WTC11 (cell line): ENCODE data around the gene LAMA1. TPM values are rescaled to one million over a fixed set of nuclear protein-coding genes. Genes with fewer than 3 reads are reported as not detected.

Experiments used
- ATAC-seq: fragments of 200-7000 bp; cut with Tn5 transposase; 2 replicates; pipeline ENCODE4 v1.10.0; 2021; ENCODE audit warnings: mild to moderate bottlenecking, moderate library complexity
- CTCF ChIA-PET: fragments of 300-600 bp; sonication (Branson Sonifier 250); formaldehyde crosslinking; loops from one replicate; lab custom pipeline; 2021; ENCODE audit warnings: antibody characterized with exemption; lab: Charles Lee
- POLR2A ChIA-PET: fragments of 350-600 bp; sonication (Branson Sonifier 250); formaldehyde crosslinking; loops from one replicate; lab custom pipeline; 2021; ENCODE audit warnings: antibody characterized with exemption; lab: Charles Lee
- DNase-seq: peaks from one replicate; pipeline ENCODE4 v3.0.0; 2021; ENCODE audit warnings: low spot score
- H3K27ac Mint-ChIP-seq: 2 replicates; pipeline ENCODE4 v1.8.0; 2021; ENCODE audit warnings: mixed read lengths
- H3K27me3 Mint-ChIP-seq: 2 replicates; pipeline ENCODE4 v1.8.0; 2021; ENCODE audit warnings: low read depth, mild to moderate bottlenecking, moderate library complexity, mixed read lengths
- H3K36me3 Mint-ChIP-seq: 2 replicates; pipeline ENCODE4 v1.8.0; 2021; ENCODE audit warnings: mixed read lengths
- H3K4me1 Mint-ChIP-seq: 2 replicates; pipeline ENCODE4 v1.8.0; 2022; ENCODE audit warnings: mixed read lengths
- H3K4me3 Mint-ChIP-seq: 2 replicates; pipeline ENCODE4 v1.8.0; 2021; ENCODE audit warnings: mild to moderate bottlenecking, moderate library complexity, mixed read lengths
- H3K9me3 Mint-ChIP-seq: 2 replicates; pipeline ENCODE4 v1.8.0; 2021; ENCODE audit warnings: mixed read lengths
- HMGA2 ChIP-seq: fragments of 250-450 bp; sonication (Bioruptor Pico); IDR thresholded peaks from 2 replicates; pipeline ENCODE4 v1.4.0; 2021; ENCODE audit warnings: mild to moderate bottlenecking, moderate library complexity
- JAZF1 ChIP-seq: fragments of 250-450 bp; sonication (Bioruptor Pico); IDR thresholded peaks from 2 replicates; pipeline ENCODE4 v1.9.0; 2021; ENCODE audit warnings: moderate library complexity, mild to moderate bottlenecking, inconsistent platforms
- NR1H2 ChIP-seq: sonication (generic); formaldehyde crosslinking; IDR thresholded peaks from 2 replicates; pipeline ENCODE4 v1.9.0; 2021; ENCODE audit warnings: mild to moderate bottlenecking, moderate library complexity, missing genetic modification reagents
- RORB ChIP-seq: fragments of 250-450 bp; sonication (Bioruptor Pico); IDR thresholded peaks from 2 replicates; pipeline ENCODE4 v1.9.0; 2021; ENCODE audit warnings: mild to moderate bottlenecking
- TP53 ChIP-seq: sonication (generic); formaldehyde crosslinking; IDR thresholded peaks from 2 replicates; pipeline ENCODE4 v1.8.1; 2023; ENCODE audit warnings: mild to moderate bottlenecking, missing genetic modification reagents
- ZNF219 ChIP-seq: sonication (generic); formaldehyde crosslinking; IDR thresholded peaks from 2 replicates; pipeline ENCODE4 v1.8.0; 2023; ENCODE audit warnings: missing genetic modification reagents, mild to moderate bottlenecking, borderline replicate concordance
- ZNF317 ChIP-seq: sonication (generic); formaldehyde crosslinking; IDR thresholded peaks from 2 replicates; pipeline ENCODE4 v1.8.1; 2023; ENCODE audit warnings: low read depth, mild to moderate bottlenecking, moderate library complexity, missing genetic modification reagents, borderline replicate concordance
- ZNF671 ChIP-seq: fragments of 250-450 bp; sonication (Bioruptor Pico); IDR thresholded peaks from 2 replicates; pipeline ENCODE4 v1.8.0; 2021; ENCODE audit warnings: mild to moderate bottlenecking
- total RNA-seq: library from RNA; stranded (reverse); gene quantifications from 3 replicates; pipeline ENCODE4 v1.2.3, GENCODE V29; 2021
- TF ChIP-seq, protein P1 (sequence below): sonication (generic); formaldehyde crosslinking; IDR thresholded peaks from 2 replicates; pipeline ENCODE4 v1.8.0; 2022; ENCODE audit warnings: missing genetic modification reagents
- TF ChIP-seq, protein P2 (sequence below): sonication (generic); formaldehyde crosslinking; IDR thresholded peaks from 2 replicates; pipeline ENCODE4 v1.8.1; 2023; ENCODE audit warnings: mild to moderate bottlenecking, moderate library complexity, missing genetic modification reagents
- TF ChIP-seq, protein P3 (sequence below): sonication (generic); formaldehyde crosslinking; IDR thresholded peaks from 2 replicates; pipeline ENCODE4 v1.8.0; 2023; ENCODE audit warnings: missing genetic modification reagents, mild to moderate bottlenecking, borderline replicate concordance
- TF ChIP-seq, protein P4 (sequence below): sonication (generic); formaldehyde crosslinking; IDR thresholded peaks from 2 replicates; pipeline ENCODE4 v1.8.1; 2022; ENCODE audit warnings: mild to moderate bottlenecking, missing genetic modification reagents, moderate library complexity, borderline replicate concordance

The LAMA1 gene
- total RNA-seq, 1 experiment from 2014 or later = 50.7 TPM

DNA sequence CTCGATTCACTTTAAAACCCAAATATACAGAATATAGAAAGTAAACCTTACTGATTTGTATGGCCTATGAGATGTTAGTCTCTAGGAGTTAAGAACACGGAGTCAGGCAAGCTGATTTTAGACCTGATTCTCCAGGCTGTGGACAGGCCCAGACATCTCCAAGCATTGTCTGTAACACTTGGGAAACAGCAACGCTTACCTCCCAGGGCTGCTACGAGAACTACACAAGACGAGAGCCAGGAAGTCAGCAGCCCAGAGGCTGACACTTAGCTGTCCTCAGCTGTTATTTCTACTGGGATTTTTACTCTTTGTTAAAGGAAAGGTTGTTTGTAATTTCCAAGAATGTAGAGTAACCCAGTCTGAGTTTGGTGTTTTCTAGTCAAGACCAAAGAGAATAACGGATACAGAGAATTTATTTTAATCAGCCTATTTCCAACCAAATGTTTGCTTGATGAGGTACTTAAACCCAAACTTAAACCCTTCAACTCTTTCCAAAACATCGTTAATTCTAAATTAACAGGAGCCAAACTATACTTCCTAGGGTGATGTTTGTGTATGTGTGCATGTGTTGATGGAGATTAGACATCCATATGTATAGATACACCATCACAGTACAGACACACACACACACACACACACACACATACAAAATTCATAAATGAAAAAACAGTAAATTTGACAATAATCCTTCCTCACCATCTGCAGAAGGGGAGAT, 123.4 kb downstream of the LAMA1 start:
- CTCF ChIA-PET = interaction anchor here (0.8 to 0.9 kb wide), 2 partner anchors 44 to 73 kb away, joined by 3 to 4 read pairs; no protein-coding TSS in a partner anchor
- H3K27me3 Mint-ChIP-seq = no peaks in the 10 kb centered on the region
- POLR2A ChIA-PET = no interaction called here
- no peak for DNase-seq
- H3K9me3 Mint-ChIP-seq = no peaks in the 10 kb centered on the region
- H3K27ac Mint-ChIP-seq = peak overlapping the region; percentile 93
- no peak for TF ChIP-seq TP53 (CRISPR knock-in tag)
- TF ChIP-seq, protein P1, sequence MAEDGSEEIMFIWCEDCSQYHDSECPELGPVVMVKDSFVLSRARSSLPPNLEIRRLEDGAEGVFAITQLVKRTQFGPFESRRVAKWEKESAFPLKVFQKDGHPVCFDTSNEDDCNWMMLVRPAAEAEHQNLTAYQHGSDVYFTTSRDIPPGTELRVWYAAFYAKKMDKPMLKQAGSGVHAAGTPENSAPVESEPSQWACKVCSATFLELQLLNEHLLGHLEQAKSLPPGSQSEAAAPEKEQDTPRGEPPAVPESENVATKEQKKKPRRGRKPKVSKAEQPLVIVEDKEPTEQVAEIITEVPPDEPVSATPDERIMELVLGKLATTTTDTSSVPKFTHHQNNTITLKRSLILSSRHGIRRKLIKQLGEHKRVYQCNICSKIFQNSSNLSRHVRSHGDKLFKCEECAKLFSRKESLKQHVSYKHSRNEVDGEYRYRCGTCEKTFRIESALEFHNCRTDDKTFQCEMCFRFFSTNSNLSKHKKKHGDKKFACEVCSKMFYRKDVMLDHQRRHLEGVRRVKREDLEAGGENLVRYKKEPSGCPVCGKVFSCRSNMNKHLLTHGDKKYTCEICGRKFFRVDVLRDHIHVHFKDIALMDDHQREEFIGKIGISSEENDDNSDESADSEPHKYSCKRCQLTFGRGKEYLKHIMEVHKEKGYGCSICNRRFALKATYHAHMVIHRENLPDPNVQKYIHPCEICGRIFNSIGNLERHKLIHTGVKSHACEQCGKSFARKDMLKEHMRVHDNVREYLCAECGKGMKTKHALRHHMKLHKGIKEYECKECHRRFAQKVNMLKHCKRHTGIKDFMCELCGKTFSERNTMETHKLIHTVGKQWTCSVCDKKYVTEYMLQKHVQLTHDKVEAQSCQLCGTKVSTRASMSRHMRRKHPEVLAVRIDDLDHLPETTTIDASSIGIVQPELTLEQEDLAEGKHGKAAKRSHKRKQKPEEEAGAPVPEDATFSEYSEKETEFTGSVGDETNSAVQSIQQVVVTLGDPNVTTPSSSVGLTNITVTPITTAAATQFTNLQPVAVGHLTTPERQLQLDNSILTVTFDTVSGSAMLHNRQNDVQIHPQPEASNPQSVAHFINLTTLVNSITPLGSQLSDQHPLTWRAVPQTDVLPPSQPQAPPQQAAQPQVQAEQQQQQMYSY (CRISPR knock-in tag) = no peak
- no peak for TF ChIP-seq RORB
- no peak for TF ChIP-seq NR1H2 (CRISPR knock-in tag)
- TF ChIP-seq ZNF671 = no peak
- no peak for TF ChIP-seq ZNF317
- no peak for TF ChIP-seq JAZF1 (CRISPR knock-in tag)
- TF ChIP-seq HMGA2 = no peak
- TF ChIP-seq, protein P2, sequence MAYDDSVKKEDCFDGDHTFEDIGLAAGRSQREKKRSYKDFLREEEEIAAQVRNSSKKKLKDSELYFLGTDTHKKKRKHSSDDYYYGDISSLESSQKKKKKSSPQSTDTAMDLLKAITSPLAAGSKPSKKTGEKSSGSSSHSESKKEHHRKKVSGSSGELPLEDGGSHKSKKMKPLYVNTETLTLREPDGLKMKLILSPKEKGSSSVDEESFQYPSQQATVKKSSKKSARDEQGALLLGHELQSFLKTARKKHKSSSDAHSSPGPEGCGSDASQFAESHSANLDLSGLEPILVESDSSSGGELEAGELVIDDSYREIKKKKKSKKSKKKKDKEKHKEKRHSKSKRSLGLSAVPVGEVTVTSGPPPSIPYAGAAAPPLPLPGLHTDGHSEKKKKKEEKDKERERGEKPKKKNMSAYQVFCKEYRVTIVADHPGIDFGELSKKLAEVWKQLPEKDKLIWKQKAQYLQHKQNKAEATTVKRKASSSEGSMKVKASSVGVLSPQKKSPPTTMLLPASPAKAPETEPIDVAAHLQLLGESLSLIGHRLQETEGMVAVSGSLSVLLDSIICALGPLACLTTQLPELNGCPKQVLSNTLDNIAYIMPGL (CRISPR knock-in tag) = no peak
- no peak for TF ChIP-seq ZNF219 (CRISPR knock-in tag)
- no peak overlapping the region for H3K4me3 Mint-ChIP-seq
- peaks cover 28% of the 10 kb centered on the region for H3K36me3 Mint-ChIP-seq
- H3K4me1 Mint-ChIP-seq = peaks cover 6% of the 10 kb centered on the region
- ATAC-seq = peak; percentile 63; the same call in 1 of the 2 replicates

DNA sequence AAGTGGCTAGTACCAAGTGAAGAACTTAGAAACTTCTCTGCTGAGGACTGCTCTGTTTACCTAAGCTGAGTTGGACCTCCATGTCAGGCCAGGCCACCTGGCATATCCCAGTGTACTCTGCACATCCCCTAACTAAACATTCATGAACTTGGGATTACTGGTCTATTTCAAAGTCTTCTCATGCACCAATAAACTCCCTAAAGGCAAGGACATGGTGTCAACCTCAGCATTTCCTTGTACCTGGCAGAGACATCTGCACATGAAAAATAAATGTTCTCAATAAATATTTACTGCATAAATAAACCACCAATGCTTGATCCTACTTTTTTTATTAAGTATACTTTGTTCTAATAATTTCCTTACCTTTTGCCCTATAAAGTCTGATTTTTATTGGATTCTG, 124.8 kb downstream of the LAMA1 start:
- TF ChIP-seq, protein P3, sequence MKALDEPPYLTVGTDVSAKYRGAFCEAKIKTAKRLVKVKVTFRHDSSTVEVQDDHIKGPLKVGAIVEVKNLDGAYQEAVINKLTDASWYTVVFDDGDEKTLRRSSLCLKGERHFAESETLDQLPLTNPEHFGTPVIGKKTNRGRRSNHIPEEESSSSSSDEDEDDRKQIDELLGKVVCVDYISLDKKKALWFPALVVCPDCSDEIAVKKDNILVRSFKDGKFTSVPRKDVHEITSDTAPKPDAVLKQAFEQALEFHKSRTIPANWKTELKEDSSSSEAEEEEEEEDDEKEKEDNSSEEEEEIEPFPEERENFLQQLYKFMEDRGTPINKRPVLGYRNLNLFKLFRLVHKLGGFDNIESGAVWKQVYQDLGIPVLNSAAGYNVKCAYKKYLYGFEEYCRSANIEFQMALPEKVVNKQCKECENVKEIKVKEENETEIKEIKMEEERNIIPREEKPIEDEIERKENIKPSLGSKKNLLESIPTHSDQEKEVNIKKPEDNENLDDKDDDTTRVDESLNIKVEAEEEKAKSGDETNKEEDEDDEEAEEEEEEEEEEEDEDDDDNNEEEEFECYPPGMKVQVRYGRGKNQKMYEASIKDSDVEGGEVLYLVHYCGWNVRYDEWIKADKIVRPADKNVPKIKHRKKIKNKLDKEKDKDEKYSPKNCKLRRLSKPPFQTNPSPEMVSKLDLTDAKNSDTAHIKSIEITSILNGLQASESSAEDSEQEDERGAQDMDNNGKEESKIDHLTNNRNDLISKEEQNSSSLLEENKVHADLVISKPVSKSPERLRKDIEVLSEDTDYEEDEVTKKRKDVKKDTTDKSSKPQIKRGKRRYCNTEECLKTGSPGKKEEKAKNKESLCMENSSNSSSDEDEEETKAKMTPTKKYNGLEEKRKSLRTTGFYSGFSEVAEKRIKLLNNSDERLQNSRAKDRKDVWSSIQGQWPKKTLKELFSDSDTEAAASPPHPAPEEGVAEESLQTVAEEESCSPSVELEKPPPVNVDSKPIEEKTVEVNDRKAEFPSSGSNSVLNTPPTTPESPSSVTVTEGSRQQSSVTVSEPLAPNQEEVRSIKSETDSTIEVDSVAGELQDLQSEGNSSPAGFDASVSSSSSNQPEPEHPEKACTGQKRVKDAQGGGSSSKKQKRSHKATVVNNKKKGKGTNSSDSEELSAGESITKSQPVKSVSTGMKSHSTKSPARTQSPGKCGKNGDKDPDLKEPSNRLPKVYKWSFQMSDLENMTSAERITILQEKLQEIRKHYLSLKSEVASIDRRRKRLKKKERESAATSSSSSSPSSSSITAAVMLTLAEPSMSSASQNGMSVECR = no peak
- TF ChIP-seq, protein P4, sequence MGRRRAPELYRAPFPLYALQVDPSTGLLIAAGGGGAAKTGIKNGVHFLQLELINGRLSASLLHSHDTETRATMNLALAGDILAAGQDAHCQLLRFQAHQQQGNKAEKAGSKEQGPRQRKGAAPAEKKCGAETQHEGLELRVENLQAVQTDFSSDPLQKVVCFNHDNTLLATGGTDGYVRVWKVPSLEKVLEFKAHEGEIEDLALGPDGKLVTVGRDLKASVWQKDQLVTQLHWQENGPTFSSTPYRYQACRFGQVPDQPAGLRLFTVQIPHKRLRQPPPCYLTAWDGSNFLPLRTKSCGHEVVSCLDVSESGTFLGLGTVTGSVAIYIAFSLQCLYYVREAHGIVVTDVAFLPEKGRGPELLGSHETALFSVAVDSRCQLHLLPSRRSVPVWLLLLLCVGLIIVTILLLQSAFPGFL (CRISPR knock-in tag) = no peak
- H3K9me3 Mint-ChIP-seq = no peaks in the 10 kb centered on the region
- peaks cover 17% of the 10 kb centered on the region for H3K36me3 Mint-ChIP-seq
- no peak for DNase-seq
- no peaks in the 10 kb centered on the region for H3K27me3 Mint-ChIP-seq
- H3K4me3 Mint-ChIP-seq = no peak overlapping the region
- no peak for ATAC-seq
- H3K27ac Mint-ChIP-seq = no peak overlapping the region
- ChIA-PET POLR2A (no interaction called here), CTCF (no interaction called here)
- peaks cover 6% of the 10 kb centered on the region for H3K4me1 Mint-ChIP-seq
